HEK293 (cell line): ENCODE data around the gene SLC39A5.
A peak's percentile ranks its signal among the peaks of the same experiment; 100 is the strongest.

Experiments
- CTCF ChIA-PET: fragments of 350-600 bp; formaldehyde crosslinking; extraction: SDS; loops from one replicate; lab custom pipeline; 2021; ENCODE audit warnings: antibody characterized with exemption; lab: Yijun Ruan, JAX
- POLR2A ChIA-PET: fragments of 300-600 bp; formaldehyde crosslinking; extraction: SDS; loops from one replicate; lab custom pipeline; 2020; ENCODE audit warnings: antibody characterized with exemption, inconsistent platforms; lab: Yijun Ruan, JAX
- H3K27ac ChIP-seq: fragments of 200-500 bp; sonication (Bioruptor generic); 2 replicates; pipeline ENCODE4 v1.5.1; 2014; ENCODE audit warnings: low read depth, low read length, control low read depth, inconsistent platforms; ENCODE audit errors: extremely low read depth
- H3K36me3 ChIP-seq, 2 experiments: fragments of 200-500 bp in 1 of 2; sonication (Bioruptor generic) in 1 of 2; 1 replicate in 1 of 2; 2 replicates in 1 of 2; pipeline ENCODE4 v1.5.1; 2014 to 2017; ENCODE audit warnings: inconsistent platforms in 2 of 2, low read length in 2 of 2; ENCODE audit not compliant: control insufficient read depth in 2 of 2, insufficient read depth in 1 of 2
- H3K4me1 ChIP-seq: fragments of 200-500 bp; sonication (Bioruptor generic); 2 replicates; pipeline ENCODE4 v1.5.1; 2014; ENCODE audit warnings: mild to moderate bottlenecking, low read length, inconsistent platforms; ENCODE audit not compliant: control insufficient read depth, insufficient read depth
- H3K4me3 ChIP-seq: 2 replicates; pipeline ENCODE4 v1.5.1; 2011; ENCODE audit warnings: low read depth, mild to moderate bottlenecking, control low read depth, low read length, moderate library complexity
- H3K9me3 ChIP-seq: fragments of 200-500 bp; sonication (Bioruptor generic); 2 replicates; pipeline ENCODE4 v1.5.1; 2014; ENCODE audit warnings: low read depth, low read length, inconsistent platforms; ENCODE audit not compliant: control insufficient read depth, insufficient read depth
- HOXC10 ChIP-seq: sonication (generic); formaldehyde crosslinking; IDR thresholded peaks from 2 replicates; pipeline ENCODE4 v1.8.1; 2023; ENCODE audit warnings: mild to moderate bottlenecking, missing genetic modification reagents
- PRDM1 ChIP-seq: fragments of 450-650 bp; formaldehyde crosslinking; IDR thresholded peaks from 2 replicates; pipeline ENCODE4; 2016; ENCODE audit warnings: missing biosample characterization, missing genetic modification characterization
- SALL2 ChIP-seq: fragments of 450-650 bp; formaldehyde crosslinking; IDR thresholded peaks from 2 replicates; pipeline ENCODE4 v1.5.0; 2017; ENCODE audit warnings: missing biosample characterization, mild to moderate bottlenecking, missing genetic modification characterization, borderline replicate concordance
- SCRT1 ChIP-seq: fragments of 450-650 bp; formaldehyde crosslinking; IDR thresholded peaks from 2 replicates; pipeline ENCODE4 v1.5.1; 2016; ENCODE audit warnings: missing biosample characterization, missing genetic modification characterization, borderline replicate concordance
- SCRT2 ChIP-seq: fragments of 450-650 bp; formaldehyde crosslinking; IDR thresholded peaks from 2 replicates; pipeline ENCODE4 v1.5.1; 2016; ENCODE audit warnings: missing biosample characterization, missing genetic modification characterization
- ZBTB21 ChIP-seq: fragments of 450-650 bp; formaldehyde crosslinking; IDR thresholded peaks from 2 replicates; pipeline ENCODE4 v1.5.1; 2017; ENCODE audit warnings: missing biosample characterization, missing genetic modification characterization
- ZBTB8A ChIP-seq: fragments of 450-650 bp; formaldehyde crosslinking; IDR thresholded peaks from 2 replicates; pipeline ENCODE4 v1.5.1; 2016; ENCODE audit warnings: missing biosample characterization, missing genetic modification characterization
- ZNF175 ChIP-seq: fragments of 450-650 bp; formaldehyde crosslinking; IDR thresholded peaks from 2 replicates; pipeline ENCODE4 v1.5.1; 2016; ENCODE audit warnings: missing biosample characterization, missing genetic modification characterization
- ZNF366 ChIP-seq: fragments of 450-650 bp; formaldehyde crosslinking; conservative IDR thresholded peaks from 2 replicates; pipeline ENCODE4 v1.5.1; 2016; ENCODE audit warnings: missing biosample characterization, missing genetic modification characterization
- ZNF391 ChIP-seq: fragments of 450-650 bp; formaldehyde crosslinking; IDR thresholded peaks from 2 replicates; pipeline ENCODE4 v1.5.1; 2016; ENCODE audit warnings: low read depth, missing biosample characterization, missing genetic modification characterization, borderline replicate concordance
- ZNF416 ChIP-seq: fragments of 450-650 bp; formaldehyde crosslinking; IDR thresholded peaks from 2 replicates; pipeline ENCODE4 v1.5.1; 2016; ENCODE audit warnings: missing biosample characterization, missing genetic modification characterization
- ZNF501 ChIP-seq: fragments of 450-650 bp; formaldehyde crosslinking; IDR thresholded peaks from 2 replicates; pipeline ENCODE4 v1.5.1; 2016; ENCODE audit warnings: missing biosample characterization, missing genetic modification characterization
- ZNF600 ChIP-seq: fragments of 450-650 bp; formaldehyde crosslinking; IDR thresholded peaks from 2 replicates; pipeline ENCODE4 v1.5.1; 2016; ENCODE audit warnings: missing biosample characterization, missing genetic modification characterization
- ZNF626 ChIP-seq: fragments of 450-650 bp; sonication (Bioruptor Pico); formaldehyde crosslinking; IDR thresholded peaks from 2 replicates; pipeline ENCODE4 v1.5.1; 2018; ENCODE audit warnings: missing biosample characterization, missing genetic modification characterization, inconsistent platforms
- ZNF658 ChIP-seq: fragments of 450-650 bp; formaldehyde crosslinking; IDR thresholded peaks from 2 replicates; pipeline ENCODE4; 2016; ENCODE audit warnings: missing biosample characterization, missing genetic modification characterization
- ZNF707 ChIP-seq: fragments of 450-650 bp; formaldehyde crosslinking; IDR thresholded peaks from 2 replicates; pipeline ENCODE4 v1.5.1; 2016; ENCODE audit warnings: missing biosample characterization, missing genetic modification characterization
- ZNF843 ChIP-seq: fragments of 450-650 bp; formaldehyde crosslinking; IDR thresholded peaks from 2 replicates; pipeline ENCODE4 v1.5.1; 2016; ENCODE audit warnings: missing biosample characterization, missing genetic modification characterization
- TF ChIP-seq, protein P1 (sequence below): fragments of 450-650 bp; formaldehyde crosslinking; IDR thresholded peaks from 2 replicates; pipeline ENCODE4 v1.5.1; 2017; ENCODE audit warnings: missing biosample characterization, missing genetic modification characterization
- TF ChIP-seq, protein P2 (sequence below): fragments of 450-650 bp; formaldehyde crosslinking; IDR thresholded peaks from 2 replicates; pipeline ENCODE4 v1.5.1; 2016; ENCODE audit warnings: missing biosample characterization, missing genetic modification characterization
- TF ChIP-seq, protein P3 (sequence below): IDR thresholded peaks from 2 replicates; pipeline ENCODE4 v1.6.1; 2011; ENCODE audit warnings: mild to moderate bottlenecking, low read depth, low read length, borderline replicate concordance
- TF ChIP-seq, protein P4 (sequence below): fragments of 450-650 bp; formaldehyde crosslinking; IDR thresholded peaks from 2 replicates; pipeline ENCODE4 v1.5.1; 2017; ENCODE audit warnings: missing biosample characterization, missing genetic modification characterization
- TF ChIP-seq, protein P5 (sequence below): fragments of 450-650 bp; formaldehyde crosslinking; IDR thresholded peaks from 2 replicates; pipeline ENCODE4 v1.5.1; 2017; ENCODE audit warnings: missing biosample characterization, missing genetic modification characterization

SLC39A5 gene

DNA sequence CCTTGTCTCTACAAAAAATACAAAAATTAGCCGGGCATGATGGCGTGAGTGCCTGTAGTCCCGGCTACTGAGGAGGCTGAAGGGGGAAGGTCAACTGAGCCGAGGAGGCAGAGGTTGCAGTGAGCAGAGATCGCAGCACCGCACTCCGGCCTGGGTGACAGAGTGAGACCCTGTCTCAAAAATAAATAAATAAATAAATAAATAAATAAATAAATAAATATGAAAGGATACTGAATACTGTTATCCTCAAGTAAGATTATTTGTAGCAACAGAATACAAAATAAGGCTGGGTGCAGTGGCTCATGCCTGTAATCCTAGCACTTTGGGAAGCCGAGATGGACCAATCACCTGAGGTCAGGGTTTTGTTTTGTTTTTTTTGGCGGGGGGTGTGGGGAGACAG is 10.0 kb upstream of the SLC39A5 start (continued):
- TF ChIP-seq ZBTB8A (tag by site-specific recombination) = peak; percentile 91

DNA sequence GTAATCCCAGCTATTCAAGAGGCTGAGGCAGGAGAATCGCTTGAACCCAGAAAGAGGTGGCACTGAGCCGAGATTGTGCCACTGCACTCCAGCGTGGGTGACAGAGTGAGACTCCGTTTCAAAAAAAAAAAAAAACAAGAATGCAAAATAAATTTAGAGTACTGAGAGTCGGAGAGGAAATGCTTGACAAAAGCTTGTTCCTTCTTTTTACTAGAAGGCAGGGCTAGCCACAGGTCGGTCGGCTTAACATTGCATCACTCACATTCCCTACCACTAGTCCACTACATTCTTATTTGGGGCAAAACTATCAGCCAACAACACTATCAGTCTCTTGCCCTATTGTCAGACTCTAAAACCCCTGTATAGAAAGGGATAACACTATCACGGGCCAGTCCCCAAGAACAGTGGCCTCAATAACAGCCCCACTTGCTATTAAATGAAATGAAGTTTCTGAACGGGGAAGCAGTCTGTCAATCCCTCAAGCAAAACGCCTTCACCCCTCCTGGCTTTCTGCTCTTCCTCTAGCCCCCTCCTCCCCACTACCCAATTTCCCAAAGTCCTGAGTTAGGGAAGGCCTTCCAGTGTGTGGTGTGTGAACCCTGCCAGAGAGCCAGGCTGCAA is 9.1 kb upstream of the SLC39A5 start:
- H3K27ac ChIP-seq = peak overlapping the region; percentile 83
- TF ChIP-seq PRDM1 = peak; percentile 59
- TF ChIP-seq ZNF600 = peak; percentile 97
- no peak for TF ChIP-seq ZNF391 (tag by site-specific recombination)
- peak; percentile 88 for TF ChIP-seq SCRT2 (tag by site-specific recombination)
- no peak for TF ChIP-seq ZNF416 (tag by site-specific recombination)
- TF ChIP-seq ZNF843 (tag by site-specific recombination) = 0 out of 2 replicates have a peak, but pooled peaks have one; percentile 3
- TF ChIP-seq, protein P1, sequence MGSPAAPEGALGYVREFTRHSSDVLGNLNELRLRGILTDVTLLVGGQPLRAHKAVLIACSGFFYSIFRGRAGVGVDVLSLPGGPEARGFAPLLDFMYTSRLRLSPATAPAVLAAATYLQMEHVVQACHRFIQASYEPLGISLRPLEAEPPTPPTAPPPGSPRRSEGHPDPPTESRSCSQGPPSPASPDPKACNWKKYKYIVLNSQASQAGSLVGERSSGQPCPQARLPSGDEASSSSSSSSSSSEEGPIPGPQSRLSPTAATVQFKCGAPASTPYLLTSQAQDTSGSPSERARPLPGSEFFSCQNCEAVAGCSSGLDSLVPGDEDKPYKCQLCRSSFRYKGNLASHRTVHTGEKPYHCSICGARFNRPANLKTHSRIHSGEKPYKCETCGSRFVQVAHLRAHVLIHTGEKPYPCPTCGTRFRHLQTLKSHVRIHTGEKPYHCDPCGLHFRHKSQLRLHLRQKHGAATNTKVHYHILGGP = 0 out of 2 replicates have a peak, but pooled peaks have one; percentile 16
- TF ChIP-seq SCRT1 (tag by site-specific recombination) = peak; percentile 81
- TF ChIP-seq, all 188 proteins: peak for 6
- Histone ChIP-seq H3K36me3 (peaks cover 1 to 17% of the 10 kb centered on the region in 2 experiments; a peak in 2 of 3 replicates), H3K9me3 (no peaks in the 10 kb centered on the region), H3K4me1 (peaks cover 12% of the 10 kb centered on the region; the same call in 1 of the 2 replicates), H3K4me3 (peak overlapping the region; percentile 77)
- ChIA-PET POLR2A (interaction anchor here (0.7 to 3.6 kb wide), 16 partner anchors 9 to 268 kb away, joined by 3 to 59 read pairs (median 13); partner anchors contain the start of genes ANKRD52, COQ10A, MYL6 and PA2G4), CTCF (interaction anchor here (0.7 to 5.3 kb wide), 9 partner anchors 9 to 101 kb away, joined by 3 to 73 read pairs (median 9); partner anchors contain the start of genes ANKRD52, SMARCC2 and ZC3H10)

DNA sequence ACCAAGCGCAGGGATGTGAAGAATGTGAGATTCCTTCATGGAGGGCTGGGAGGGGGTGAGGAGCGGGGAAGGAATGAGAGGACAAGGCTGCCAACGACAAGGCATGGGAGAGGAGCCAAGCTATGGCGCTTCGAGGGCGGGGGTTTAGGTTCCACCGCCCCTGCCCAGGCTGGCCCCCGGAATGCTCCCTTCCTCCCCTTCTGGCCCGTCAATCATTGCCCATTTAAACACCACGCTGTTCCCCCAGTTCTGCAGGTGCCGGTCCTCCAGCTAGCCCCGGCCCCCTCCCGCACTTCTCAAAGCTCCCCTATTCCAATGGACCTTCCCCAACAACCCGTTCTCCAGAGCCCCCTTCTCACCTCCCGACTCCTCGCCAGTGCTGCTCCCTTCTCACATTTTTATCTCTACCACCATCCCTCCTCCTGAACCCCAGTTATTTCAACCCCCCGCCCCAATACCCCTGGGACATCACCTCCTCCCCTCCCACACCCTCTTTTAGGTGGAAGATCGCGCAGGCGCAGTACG is 8.6 kb upstream of the SLC39A5 start:
- Histone ChIP-seq H3K4me1 (peaks cover 12% of the 10 kb centered on the region; the same call in 1 of the 2 replicates), H3K36me3 (peaks cover 3 to 18% of the 10 kb centered on the region in 2 experiments; a peak in 2 of 3 replicates), H3K9me3 (no peaks in the 10 kb centered on the region), H3K4me3 (peak overlapping the region; percentile 77), H3K27ac (peak overlapping the region; percentile 83)
- CTCF ChIA-PET = interaction anchor here (1.1 to 5.3 kb wide), 14 partner anchors 10 to 483 kb away, joined by 3 to 73 read pairs (median 8); partner anchors contain the start of genes ANKRD52, PA2G4, SMARCC2 and ZC3H10
- POLR2A ChIA-PET = interaction anchor here (0.6 to 3.6 kb wide), 37 partner anchors 9 to 415 kb away, joined by 3 to 59 read pairs (median 6); partner anchors contain the start of genes ANKRD52, CNPY2, COQ10A and CS
- TF ChIP-seq ZNF175 (tag by site-specific recombination) (no peak), ZNF626 (tag by site-specific recombination) (no peak), ZNF658 (tag by site-specific recombination) (no peak), ZBTB21 (tag by site-specific recombination) (0 out of 2 replicates have a peak, but pooled peaks have one; percentile 42), SALL2 (tag by site-specific recombination) (no peak), ZNF366 (tag by site-specific recombination) (peak; percentile 56; the same call in 1 of the 2 replicates), ZNF501 (tag by site-specific recombination) (no peak; the same call in 1 of the 2 replicates), ZNF707 (no peak), HOXC10 (no peak)
- TF ChIP-seq, protein P2, sequence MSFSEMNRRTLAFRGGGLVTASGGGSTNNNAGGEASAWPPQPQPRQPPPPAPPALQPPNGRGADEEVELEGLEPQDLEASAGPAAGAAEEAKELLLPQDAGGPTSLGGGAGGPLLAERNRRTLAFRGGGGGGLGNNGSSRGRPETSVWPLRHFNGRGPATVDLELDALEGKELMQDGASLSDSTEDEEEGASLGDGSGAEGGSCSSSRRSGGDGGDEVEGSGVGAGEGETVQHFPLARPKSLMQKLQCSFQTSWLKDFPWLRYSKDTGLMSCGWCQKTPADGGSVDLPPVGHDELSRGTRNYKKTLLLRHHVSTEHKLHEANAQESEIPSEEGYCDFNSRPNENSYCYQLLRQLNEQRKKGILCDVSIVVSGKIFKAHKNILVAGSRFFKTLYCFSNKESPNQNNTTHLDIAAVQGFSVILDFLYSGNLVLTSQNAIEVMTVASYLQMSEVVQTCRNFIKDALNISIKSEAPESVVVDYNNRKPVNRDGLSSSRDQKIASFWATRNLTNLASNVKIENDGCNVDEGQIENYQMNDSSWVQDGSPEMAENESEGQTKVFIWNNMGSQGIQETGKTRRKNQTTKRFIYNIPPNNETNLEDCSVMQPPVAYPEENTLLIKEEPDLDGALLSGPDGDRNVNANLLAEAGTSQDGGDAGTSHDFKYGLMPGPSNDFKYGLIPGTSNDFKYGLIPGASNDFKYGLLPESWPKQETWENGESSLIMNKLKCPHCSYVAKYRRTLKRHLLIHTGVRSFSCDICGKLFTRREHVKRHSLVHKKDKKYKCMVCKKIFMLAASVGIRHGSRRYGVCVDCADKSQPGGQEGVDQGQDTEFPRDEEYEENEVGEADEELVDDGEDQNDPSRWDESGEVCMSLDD (tag by site-specific recombination) = peak; percentile 96
- TF ChIP-seq, protein P3, sequence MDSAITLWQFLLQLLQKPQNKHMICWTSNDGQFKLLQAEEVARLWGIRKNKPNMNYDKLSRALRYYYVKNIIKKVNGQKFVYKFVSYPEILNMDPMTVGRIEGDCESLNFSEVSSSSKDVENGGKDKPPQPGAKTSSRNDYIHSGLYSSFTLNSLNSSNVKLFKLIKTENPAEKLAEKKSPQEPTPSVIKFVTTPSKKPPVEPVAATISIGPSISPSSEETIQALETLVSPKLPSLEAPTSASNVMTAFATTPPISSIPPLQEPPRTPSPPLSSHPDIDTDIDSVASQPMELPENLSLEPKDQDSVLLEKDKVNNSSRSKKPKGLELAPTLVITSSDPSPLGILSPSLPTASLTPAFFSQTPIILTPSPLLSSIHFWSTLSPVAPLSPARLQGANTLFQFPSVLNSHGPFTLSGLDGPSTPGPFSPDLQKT = no peak
- TF ChIP-seq, protein P4, sequence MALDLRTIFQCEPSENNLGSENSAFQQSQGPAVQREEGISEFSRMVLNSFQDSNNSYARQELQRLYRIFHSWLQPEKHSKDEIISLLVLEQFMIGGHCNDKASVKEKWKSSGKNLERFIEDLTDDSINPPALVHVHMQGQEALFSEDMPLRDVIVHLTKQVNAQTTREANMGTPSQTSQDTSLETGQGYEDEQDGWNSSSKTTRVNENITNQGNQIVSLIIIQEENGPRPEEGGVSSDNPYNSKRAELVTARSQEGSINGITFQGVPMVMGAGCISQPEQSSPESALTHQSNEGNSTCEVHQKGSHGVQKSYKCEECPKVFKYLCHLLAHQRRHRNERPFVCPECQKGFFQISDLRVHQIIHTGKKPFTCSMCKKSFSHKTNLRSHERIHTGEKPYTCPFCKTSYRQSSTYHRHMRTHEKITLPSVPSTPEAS (tag by site-specific recombination) = no peak
- TF ChIP-seq, protein P5, sequence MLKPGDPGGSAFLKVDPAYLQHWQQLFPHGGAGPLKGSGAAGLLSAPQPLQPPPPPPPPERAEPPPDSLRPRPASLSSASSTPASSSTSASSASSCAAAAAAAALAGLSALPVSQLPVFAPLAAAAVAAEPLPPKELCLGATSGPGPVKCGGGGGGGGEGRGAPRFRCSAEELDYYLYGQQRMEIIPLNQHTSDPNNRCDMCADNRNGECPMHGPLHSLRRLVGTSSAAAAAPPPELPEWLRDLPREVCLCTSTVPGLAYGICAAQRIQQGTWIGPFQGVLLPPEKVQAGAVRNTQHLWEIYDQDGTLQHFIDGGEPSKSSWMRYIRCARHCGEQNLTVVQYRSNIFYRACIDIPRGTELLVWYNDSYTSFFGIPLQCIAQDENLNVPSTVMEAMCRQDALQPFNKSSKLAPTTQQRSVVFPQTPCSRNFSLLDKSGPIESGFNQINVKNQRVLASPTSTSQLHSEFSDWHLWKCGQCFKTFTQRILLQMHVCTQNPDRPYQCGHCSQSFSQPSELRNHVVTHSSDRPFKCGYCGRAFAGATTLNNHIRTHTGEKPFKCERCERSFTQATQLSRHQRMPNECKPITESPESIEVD = no peak
